Right lobe of liver (tissue), 6 donors: ENCODE measurements around the gene DNAJC5. TPM values are rescaled to one million over a fixed set of nuclear protein-coding genes. Genes with fewer than 3 reads are reported as not detected.
A peak's percentile ranks its signal among the peaks of the same experiment; 100 is the strongest.

Experiments
- ATAC-seq, 4 donors: fragments of 200-7000 bp; cut with Tn5 transposase; one replicate each; pipeline ENCODE4 v1.9.1; 2020; ENCODE audit warnings: mild to moderate bottlenecking in 4 of 4, moderate library complexity in 4 of 4
- DNase-seq, 3 donors: peaks; one replicate each; pipeline ENCODE4 v3.0.0-alpha.2; 2020
- H3K27ac ChIP-seq, 3 donors: fragments of 200-600 bp; one replicate each; pipeline ENCODE4 v1.8.0; 2022
- H3K27me3 ChIP-seq, 2 donors: fragments of 200-600 bp; one replicate each; pipeline ENCODE4 v1.8.0; 2022
- H3K36me3 ChIP-seq, 4 donors: fragments of 200-600 bp; sonication (generic) in 1 of 4; one replicate each; pipeline versions ENCODE4 v1.5.1 to v1.8.0; 2017 to 2022; ENCODE audit warnings: control low read depth in 1 of 4
- H3K4me1 ChIP-seq, 4 donors: fragments of 200-600 bp; sonication (generic) in 1 of 4; one replicate each; pipeline versions ENCODE4 v1.5.1 to v1.8.0; 2017 to 2022; ENCODE audit warnings: control low read depth in 1 of 4
- H3K4me3 ChIP-seq, 3 donors: fragments of 200-600 bp; one replicate each; pipeline ENCODE4 v1.8.0; 2022
- H3K9me3 ChIP-seq, 4 donors: fragments of 200-600 bp; sonication (generic) in 1 of 4; one replicate each; pipeline versions ENCODE4 v1.5.1 to v1.8.0; 2017 to 2022; ENCODE audit warnings: control low read depth in 1 of 4
- CTCF ChIP-seq, 4 donors: fragments of 200-600 bp in 3 of 4; fragments of 450-650 bp in 1 of 4; IDR thresholded peaks; one replicate each; pipeline versions ENCODE4 v1.5.1 to v1.8.0; 2016 to 2022; ENCODE audit warnings: antibody characterized with exemption in 4 of 4, mild to moderate bottlenecking in 2 of 4
- POLR2A ChIP-seq: fragments of 450-650 bp; IDR thresholded peaks from one replicate; pipeline ENCODE4 v1.6.1; 2017; ENCODE audit warnings: antibody characterized with exemption, mild to moderate bottlenecking
- WGBS: methylation state at CpG from one replicate; pipeline ENCODE4 v1.1.6; 2018; ENCODE audit warnings: low coverage, low lambda C conversion rate; ENCODE audit not compliant: insufficient coverage; ENCODE audit errors: missing lambda C conversion rate; 5-methylcytosine and 5-hydroxymethylcytosine counted together
- intact Hi-C, 2 donors: fragments of 100-400 bp; cut with DNase I; formaldehyde crosslinking; loops; one replicate each; pipeline versions ENCODE4 v1.11.2 to v1.14.1; 2022
- total RNA-seq, 6 experiments: library from RNA; depleted of rRNA in 2 of 6; stranded (reverse); fragments of >200 nt in 2 of 6; fragmentation: NEBNext Ultra II Directional in 3 of 6; extraction: Animal tissue kit (Norgen Biotek cat#: 25700) in 3 of 6; gene quantifications; one replicate each; pipeline versions ENCODE4 v1.1.0 to v1.2.4, GENCODE V29; 2016 to 2023
- donor health status: DM: no; HTN: yes; CAD: no.
- donor health status: DM: no; HTN: no; CAD: no.
- donor health status: DM: no; HTN: no; CAD: no.
- donor health status: DM: no; HTN: yes; CAD: no.
- donor health status: DM: no; HTN: yes; CAD: no.

Gene DNAJC5
- total RNA-seq, 6 experiments from 2014 or later, result 10.7 to 26.0 (median 15.1) TPM

- intact Hi-C loops, result no loop called here
- no peak for ATAC-seq
- TF ChIP-seq CTCF (IDR thresholded peaks at IDR 0.05), result no peak
- no peak for TF ChIP-seq POLR2A
- Histone ChIP-seq H3K4me3 (no peak overlapping the region), H3K27me3 (no peaks in the 10 kb centered on the region), H3K27ac (no peak overlapping the region), H3K4me1 (peaks cover 0 to 7% (median 4%) of the 10 kb centered on the region in 4 donors), H3K36me3 (peaks cover 0 to 41% (median 20%) of the 10 kb centered on the region in 4 donors), H3K9me3 (no peaks in the 10 kb centered on the region)
- WGBS, result 74% methylated on average over 3 of the region's 26 CpGs
- DNase-seq, result peak in 1 of 3 donors; percentile 21
Measured at GRCh38 chr20:63961664-63962425, 66.9 kb downstream of the DNAJC5 start.

GRCh38 chr20:63962426-63963347, 67.8 kb downstream of the DNAJC5 start:
- Histone ChIP-seq H3K27me3 (no peaks in the 10 kb centered on the region), H3K4me3 (no peak overlapping the region), H3K36me3 (peaks cover 0 to 49% (median 24%) of the 10 kb centered on the region in 4 donors), H3K9me3 (no peaks in the 10 kb centered on the region), H3K4me1 (no peaks in the 10 kb centered on the region), H3K27ac (no peak overlapping the region)
- DNase-seq (peak in 1 of 3 donors; percentile 22), ATAC-seq (no peak)
- intact Hi-C loops, result no loop called here
- WGBS, result no CpG with 5 or more reads among the region's 61 CpGs
- TF ChIP-seq CTCF (IDR thresholded peaks at IDR 0.05), result no peak
- TF ChIP-seq POLR2A, result no peak

- peaks cover 0 to 50% (median 25%) of the 10 kb centered on the region in 4 donors for H3K36me3 ChIP-seq
Measured at GRCh38 chr20:63963348-63963741, 68.4 kb downstream of the DNAJC5 start.

More at GRCh38 chr20:63963348-63963741, 68.4 kb downstream of the DNAJC5 start:
- DNase-seq (peak in 1 of 3 donors; percentile 18), ATAC-seq (no peak)
- H3K9me3 ChIP-seq, result no peaks in the 10 kb centered on the region
- no peaks in the 10 kb centered on the region for H3K27me3 ChIP-seq
- H3K4me3 ChIP-seq, result no peak overlapping the region
- peaks cover 0 to 3% (median 0%) of the 10 kb centered on the region in 4 donors for H3K4me1 ChIP-seq
- WGBS, result no CpG with 5 or more reads among the region's 27 CpGs
- intact Hi-C loops, result no loop called here
- H3K27ac ChIP-seq, result no peak overlapping the region
- TF ChIP-seq POLR2A (no peak), CTCF (IDR thresholded peaks at IDR 0.05) (no peak)
